ENCODE data around the gene MAP3K20. TPM values are rescaled to one million over a fixed set of nuclear protein-coding genes. Genes with fewer than 3 reads are reported as not detected.
A peak's percentile ranks its signal among the peaks of the same experiment; 100 is the strongest.

The MAP3K20 gene
- total RNA-seq, 2 experiments from 2014 or later = 15.6 to 16.0 TPM

GRCh38 chr2:173217116-173217840 lies 141.6 kb downstream of the MAP3K20 start:
- Mint-ChIP-seq H3K27ac (no peak overlapping the region), H3K4me3 (no peak overlapping the region), H3K9me3 (ENCODE audit: insufficient read depth) (no peaks in the 10 kb centered on the region), H3K4me1 (ENCODE audit: low read depth) (peaks cover 10% of the 10 kb centered on the region), H3K27me3 (ENCODE audit: low read depth) (no peaks in the 10 kb centered on the region), H3K36me3 (ENCODE audit: low read depth) (peaks cover 4% of the 10 kb centered on the region)
- ChIA-PET POLR2A (no interaction called here), CTCF (interaction anchor here (0.6 to 15.0 kb wide), 10 partner anchors 8 to 411 kb away, joined by 3 to 340 read pairs (median 4); no protein-coding TSS in a partner anchor)
- ATAC-seq (no peak), DNase-seq (no peak)

GRCh38 chr2:173218326-173219056 lies 142.8 kb downstream of the MAP3K20 start:
- Mint-ChIP-seq H3K27me3 (ENCODE audit: low read depth) (no peaks in the 10 kb centered on the region), H3K4me3 (no peak overlapping the region), H3K27ac (no peak overlapping the region), H3K9me3 (ENCODE audit: insufficient read depth) (no peaks in the 10 kb centered on the region), H3K36me3 (ENCODE audit: low read depth) (peaks cover 4% of the 10 kb centered on the region), H3K4me1 (ENCODE audit: low read depth) (peaks cover 10% of the 10 kb centered on the region)
- POLR2A ChIA-PET = interaction anchor here (0.7 to 1.4 kb wide), 2 partner anchors 21 to 138 kb away, joined by 3 to 4 read pairs; no protein-coding TSS in a partner anchor
- ATAC-seq = peak; percentile 27
- CTCF ChIA-PET = interaction anchor here (0.7 to 15.0 kb wide), 12 partner anchors 9 to 404 kb away, joined by 3 to 340 read pairs (median 4); no protein-coding TSS in a partner anchor
- DNase-seq = no peak

- ChIA-PET CTCF (interaction anchor here (1.2 kb wide), 1 partner anchor 10 kb away, joined by 3 read pairs; no protein-coding TSS in a partner anchor), POLR2A (no interaction called here)
- H3K27me3 Mint-ChIP-seq (ENCODE audit: low read depth) = no peaks in the 10 kb centered on the region
- H3K36me3 Mint-ChIP-seq (ENCODE audit: low read depth) = peaks cover 4% of the 10 kb centered on the region
- no peak overlapping the region for H3K27ac Mint-ChIP-seq
- no peak for ATAC-seq
- no peak overlapping the region for H3K4me3 Mint-ChIP-seq
- peaks cover 10% of the 10 kb centered on the region for H3K4me1 Mint-ChIP-seq (ENCODE audit: low read depth)
- H3K9me3 Mint-ChIP-seq (ENCODE audit: insufficient read depth) = no peaks in the 10 kb centered on the region
- no peak for DNase-seq
Measured at GRCh38 chr2:173221132-173221695, 145.6 kb downstream of the MAP3K20 start.

- DNase-seq = no peak
- no peak for ATAC-seq
- peaks cover 11% of the 10 kb centered on the region for H3K4me1 Mint-ChIP-seq (ENCODE audit: low read depth)
- no peak overlapping the region for H3K27ac Mint-ChIP-seq
- POLR2A ChIA-PET = no interaction called here
- H3K4me3 Mint-ChIP-seq = no peak overlapping the region
- CTCF ChIA-PET = no interaction called here
- peaks cover 4% of the 10 kb centered on the region for H3K36me3 Mint-ChIP-seq (ENCODE audit: low read depth)
- no peaks in the 10 kb centered on the region for H3K27me3 Mint-ChIP-seq (ENCODE audit: low read depth)
- no peaks in the 10 kb centered on the region for H3K9me3 Mint-ChIP-seq (ENCODE audit: insufficient read depth)
Measured at GRCh38 chr2:173221937-173222594, 146.4 kb downstream of the MAP3K20 start.

- CTCF ChIA-PET = interaction anchor here (1.3 kb wide), 1 partner anchor 13 kb away, joined by 6 read pairs; no protein-coding TSS in a partner anchor
Measured at GRCh38 chr2:173223871-173224270, 148.2 kb downstream of the MAP3K20 start.

GRCh38 chr2:173226899-173227698 lies 151.5 kb downstream of the MAP3K20 start:
- no peak for DNase-seq
- ChIA-PET POLR2A (no interaction called here), CTCF (interaction anchor here (0.6 kb wide), 1 partner anchor 17 kb away, joined by 3 read pairs; no protein-coding TSS in a partner anchor)
- no peak overlapping the region for H3K4me3 Mint-ChIP-seq
- H3K27me3 Mint-ChIP-seq (ENCODE audit: low read depth) = peaks cover 3% of the 10 kb centered on the region
- peaks cover 9% of the 10 kb centered on the region for H3K4me1 Mint-ChIP-seq (ENCODE audit: low read depth)
- H3K9me3 Mint-ChIP-seq (ENCODE audit: insufficient read depth) = no peaks in the 10 kb centered on the region
- H3K27ac Mint-ChIP-seq = no peak overlapping the region
- no peak for ATAC-seq
- H3K36me3 Mint-ChIP-seq (ENCODE audit: low read depth) = peaks cover 5% of the 10 kb centered on the region

More at GRCh38 chr2:173223871-173224270, 148.2 kb downstream of the MAP3K20 start:
- ATAC-seq (no peak), DNase-seq (no peak)
- Mint-ChIP-seq H3K27ac (no peak overlapping the region), H3K27me3 (ENCODE audit: low read depth) (peaks cover 3% of the 10 kb centered on the region), H3K4me3 (no peak overlapping the region), H3K4me1 (ENCODE audit: low read depth) (peaks cover 8% of the 10 kb centered on the region), H3K36me3 (ENCODE audit: low read depth) (peaks cover 7% of the 10 kb centered on the region), H3K9me3 (ENCODE audit: insufficient read depth) (no peaks in the 10 kb centered on the region)
- POLR2A ChIA-PET = interaction anchor here (0.6 kb wide), 1 partner anchor 14 kb away, joined by 5 read pairs; no protein-coding TSS in a partner anchor

- Mint-ChIP-seq H3K4me3 (no peak overlapping the region), H3K27ac (no peak overlapping the region), H3K27me3 (ENCODE audit: low read depth) (peaks cover 3% of the 10 kb centered on the region), H3K4me1 (ENCODE audit: low read depth) (peaks cover 14% of the 10 kb centered on the region), H3K9me3 (ENCODE audit: insufficient read depth) (no peaks in the 10 kb centered on the region), H3K36me3 (ENCODE audit: low read depth) (peaks cover 9% of the 10 kb centered on the region)
- ATAC-seq (no peak), DNase-seq (no peak)
- ChIA-PET CTCF (interaction anchor here (1.7 kb wide), 1 partner anchor 10 kb away, joined by 6 read pairs; no protein-coding TSS in a partner anchor), POLR2A (interaction anchor here (1.2 kb wide), 1 partner anchor 125 kb away, joined by 3 read pairs; no protein-coding TSS in a partner anchor)
Measured at GRCh38 chr2:173229086-173229485, 153.4 kb downstream of the MAP3K20 start.

- DNase-seq = no peak
- CTCF ChIA-PET = interaction anchor here (1.0 to 1.7 kb wide), 4 partner anchors 11 to 202 kb away, joined by 4 to 6 read pairs (median 4); no protein-coding TSS in a partner anchor
- POLR2A ChIA-PET = interaction anchor here (1.2 kb wide), 1 partner anchor 124 kb away, joined by 3 read pairs; no protein-coding TSS in a partner anchor
- Mint-ChIP-seq H3K27ac (no peak overlapping the region), H3K27me3 (ENCODE audit: low read depth) (peaks cover 3% of the 10 kb centered on the region), H3K36me3 (ENCODE audit: low read depth) (peaks cover 9% of the 10 kb centered on the region), H3K4me3 (no peak overlapping the region), H3K9me3 (ENCODE audit: insufficient read depth) (no peaks in the 10 kb centered on the region), H3K4me1 (ENCODE audit: low read depth) (peaks cover 14% of the 10 kb centered on the region)
- no peak for ATAC-seq
Measured at GRCh38 chr2:173230181-173230580, 154.5 kb downstream of the MAP3K20 start.

- CTCF ChIA-PET = interaction anchor here (0.6 to 1.2 kb wide), 7 partner anchors 9 to 203 kb away, joined by 3 to 6 read pairs (median 4); no protein-coding TSS in a partner anchor
- Mint-ChIP-seq H3K27me3 (ENCODE audit: low read depth) (peaks cover 3% of the 10 kb centered on the region), H3K36me3 (ENCODE audit: low read depth) (peaks cover 9% of the 10 kb centered on the region), H3K4me1 (ENCODE audit: low read depth) (peaks cover 14% of the 10 kb centered on the region), H3K9me3 (ENCODE audit: insufficient read depth) (no peaks in the 10 kb centered on the region), H3K4me3 (no peak overlapping the region), H3K27ac (no peak overlapping the region)
- POLR2A ChIA-PET = no interaction called here
- DNase-seq (no peak), ATAC-seq (no peak)
Measured at GRCh38 chr2:173231042-173231441, 155.4 kb downstream of the MAP3K20 start.

GRCh38 chr2:173231465-173231864 lies 155.8 kb downstream of the MAP3K20 start:
- Mint-ChIP-seq H3K27me3 (ENCODE audit: low read depth) (peaks cover 3% of the 10 kb centered on the region), H3K4me1 (ENCODE audit: low read depth) (peaks cover 14% of the 10 kb centered on the region), H3K27ac (no peak overlapping the region), H3K9me3 (ENCODE audit: insufficient read depth) (no peaks in the 10 kb centered on the region), H3K36me3 (ENCODE audit: low read depth) (peaks cover 9% of the 10 kb centered on the region), H3K4me3 (no peak overlapping the region)
- ATAC-seq (no peak), DNase-seq (no peak)
- CTCF ChIA-PET = interaction anchor here (0.6 to 1.2 kb wide), 6 partner anchors 8 to 204 kb away, joined by 3 to 6 read pairs (median 4); no protein-coding TSS in a partner anchor
- POLR2A ChIA-PET = no interaction called here

Data from activated CD8-positive, alpha-beta T cell treated with anti-CD3 and anti-CD28 coated beads, Interleukin-2, amount 10 ng/mL, durations not matched to agents 7 days and 5 days (primary cell).